ENCODE results near the gene DHX16.

- no peak for TF ChIP-seq KLF16 (IDR thresholded peaks at IDR 0.05)
- no peak for TF ChIP-seq HNRNPH1 (optimal IDR thresholded peaks at IDR 0.05; ENCODE audit: low read depth, low read length)
- no peak for TF ChIP-seq CTCF (IDR thresholded peaks at IDR 0.05 in 2 of 3, conservative IDR thresholded peaks at IDR 0.05 in 1 of 3; ENCODE audit: insufficient read depth in 2 of 3, low read depth in 1 of 3, low read length in 3 of 3)
- TF ChIP-seq HNRNPL (IDR thresholded peaks at IDR 0.05; ENCODE audit: low read depth, low read length), result no peak
- TF ChIP-seq ZNF324 (CRISPR knock-in tag; IDR thresholded peaks at IDR 0.05), result no peak
- TF ChIP-seq ZKSCAN1 (IDR thresholded peaks at IDR 0.05; ENCODE audit: low read depth, low read length), result no peak
- TF ChIP-seq POLR2A (conservative IDR thresholded peaks at IDR 0.05), result peak; percentile 68
These were observed 62.7 kb downstream of the DHX16 start for GRCh38 chr6:30610065-30610464.

Data from K562 (cell line).